NCI-H2196 treated with DMSO at 0.1 percent for 48 hours (cell line): ENCODE measurements around the gene GPR143.
"Not testable (repeated sequence)": the region's sequence is repeated elsewhere in the genome, so short reads cannot be mapped to it uniquely, and the experiment has no call there.

Experiments used
- DNase-seq: peaks from one replicate; lab custom pipeline; 2025; ENCODE audit not compliant: unreplicated experiment; lab: John Stamatoyannopoulos, UW

GPR143 gene

DNA sequence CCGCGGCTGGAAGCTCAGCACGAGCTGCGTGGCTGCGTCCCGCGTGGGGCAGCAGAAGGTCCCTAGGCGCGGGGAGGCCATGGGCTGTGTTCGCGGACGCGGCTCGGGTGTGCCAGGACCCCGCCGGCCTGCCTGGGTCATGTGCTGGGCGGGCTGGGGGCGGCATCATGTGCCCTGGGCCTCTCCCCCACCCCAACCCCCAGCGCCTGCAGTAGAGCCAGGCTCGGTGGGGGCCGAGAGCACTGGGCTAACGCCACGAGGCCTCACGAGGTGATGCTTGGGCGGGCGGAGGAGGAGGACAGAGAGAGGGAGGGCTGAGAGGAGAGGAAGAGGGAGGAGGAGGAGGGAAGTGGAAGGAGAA lies at the start of gene GPR143:
TSS of gene GPR143 (minus strand) at position 111 of the 361 bp plus-strand sequence. CDS start at position 81, 30 bp downstream.
- no peak for DNase-seq

DNA sequence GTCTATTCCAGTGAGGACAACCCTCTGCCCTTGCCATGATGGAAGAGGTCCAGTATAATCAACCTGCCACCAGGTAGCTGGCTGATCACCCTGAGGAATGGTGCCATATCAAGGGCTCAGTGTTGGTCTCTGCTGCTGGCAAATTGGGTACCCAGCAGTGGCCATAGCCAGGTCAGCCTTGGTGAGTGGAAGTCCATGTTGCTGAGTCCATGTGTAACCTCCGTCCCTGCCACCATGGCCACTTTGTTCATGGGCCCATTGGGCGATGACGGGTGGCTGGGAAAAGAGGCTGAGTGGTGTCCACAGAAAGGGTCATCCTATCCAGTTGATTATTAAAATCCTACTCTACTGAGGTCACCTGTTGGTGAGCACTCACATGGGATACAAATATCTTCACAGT lies 45.4 kb upstream of the GPR143 start:
- DNase-seq = not testable (repeated sequence)

DNA sequence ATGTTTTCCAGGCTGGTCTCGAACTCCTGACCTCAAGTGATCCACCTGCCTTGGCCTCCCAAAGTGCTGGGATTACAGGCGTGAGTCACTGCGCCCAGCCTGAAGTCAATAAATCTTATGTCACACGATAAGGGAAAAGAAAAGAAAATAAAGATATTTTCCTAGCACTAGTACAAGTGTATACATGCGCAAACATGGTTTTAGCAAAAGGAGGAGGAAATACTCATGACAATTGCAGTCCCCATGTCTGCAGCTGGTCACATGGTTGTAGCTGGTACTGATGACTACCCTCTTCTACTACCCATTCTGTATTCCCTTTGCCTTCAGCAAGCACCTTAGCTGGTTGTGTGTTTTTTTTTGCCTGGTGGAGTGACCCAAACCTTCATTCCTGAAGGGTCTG lies 44.2 kb upstream of the GPR143 start:
- not testable (repeated sequence) for DNase-seq

DNA sequence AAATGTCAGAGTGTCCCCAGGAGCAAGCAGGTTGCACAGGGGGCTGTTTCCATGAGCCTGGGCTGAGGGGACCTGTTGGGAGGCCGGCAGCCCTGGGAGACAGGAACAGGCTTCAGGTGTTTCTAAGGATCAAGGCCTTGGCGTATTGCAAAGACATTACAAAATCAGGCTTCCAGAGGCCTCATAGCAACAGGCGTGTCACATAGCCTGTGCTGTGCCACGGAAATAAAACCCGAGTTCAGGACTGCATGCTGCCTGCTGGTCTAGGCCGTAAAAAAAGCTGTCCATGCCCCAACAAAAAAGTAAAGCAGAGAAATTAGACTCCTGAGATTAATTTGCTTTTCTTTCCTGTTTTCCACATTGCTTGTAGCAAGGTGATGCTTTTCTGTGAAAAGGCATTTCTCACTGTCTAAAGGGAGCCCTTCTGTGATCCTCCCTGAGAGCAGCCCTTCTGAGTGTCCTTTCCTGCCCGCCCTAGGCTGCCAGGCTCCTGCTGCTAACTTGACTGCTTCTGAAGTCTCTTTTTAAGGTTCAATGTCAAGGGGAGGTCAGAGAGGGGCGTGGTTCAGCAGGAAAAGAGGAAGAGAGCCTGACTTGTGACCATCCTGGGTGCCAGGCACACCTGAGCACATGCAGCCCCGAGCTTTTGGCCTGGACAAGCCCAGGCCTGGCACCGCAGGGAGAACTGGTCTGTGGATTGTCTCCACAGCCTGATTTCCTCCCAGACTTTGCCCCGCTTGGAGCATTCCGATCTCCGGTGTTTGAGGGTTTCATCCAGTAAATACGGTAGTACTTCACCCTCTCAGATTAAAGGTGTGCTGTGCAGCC lies 41.9 kb upstream of the GPR143 start:
- DNase-seq = no peak

DNA sequence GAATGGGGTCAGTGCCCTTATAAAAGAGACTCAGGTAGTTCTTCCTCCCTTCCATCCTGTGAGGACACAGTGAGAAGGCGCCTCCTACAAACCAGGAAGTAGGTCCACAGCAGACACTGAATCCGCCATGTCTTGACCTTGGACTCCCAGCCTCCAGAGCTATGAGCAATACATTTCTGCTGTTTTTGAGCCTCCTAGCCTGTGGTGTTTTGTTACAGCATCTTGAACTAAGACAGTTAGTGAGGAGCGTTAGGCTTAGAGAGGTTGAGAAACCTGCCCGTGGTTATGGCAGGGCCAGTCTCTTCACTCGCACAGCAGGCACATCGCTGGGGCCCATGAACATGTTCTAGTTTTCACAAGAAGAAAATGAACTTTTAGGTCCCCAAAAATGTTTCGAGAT lies 40.3 kb upstream of the GPR143 start:
- no peak for DNase-seq

DNA sequence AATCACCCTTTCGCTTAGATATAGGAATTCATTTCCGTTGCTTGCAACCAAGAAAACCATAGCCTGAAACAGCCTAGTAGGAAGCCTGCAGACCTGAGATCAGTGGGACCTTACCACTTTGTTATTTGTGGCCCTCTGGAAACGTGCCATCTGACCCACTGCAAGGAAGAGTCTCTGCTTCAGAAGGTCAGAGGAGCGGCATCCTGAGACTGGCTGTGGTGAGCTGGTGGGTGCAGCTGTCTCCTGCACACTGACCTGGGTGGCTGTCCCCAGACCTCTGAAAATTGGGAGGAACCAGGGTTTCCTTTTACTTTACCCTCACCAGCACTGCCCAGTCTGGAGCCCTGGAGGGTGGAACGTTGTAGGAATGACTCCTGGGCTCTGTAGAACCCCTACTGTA lies 38.8 kb upstream of the GPR143 start:
- no peak for DNase-seq

DNA sequence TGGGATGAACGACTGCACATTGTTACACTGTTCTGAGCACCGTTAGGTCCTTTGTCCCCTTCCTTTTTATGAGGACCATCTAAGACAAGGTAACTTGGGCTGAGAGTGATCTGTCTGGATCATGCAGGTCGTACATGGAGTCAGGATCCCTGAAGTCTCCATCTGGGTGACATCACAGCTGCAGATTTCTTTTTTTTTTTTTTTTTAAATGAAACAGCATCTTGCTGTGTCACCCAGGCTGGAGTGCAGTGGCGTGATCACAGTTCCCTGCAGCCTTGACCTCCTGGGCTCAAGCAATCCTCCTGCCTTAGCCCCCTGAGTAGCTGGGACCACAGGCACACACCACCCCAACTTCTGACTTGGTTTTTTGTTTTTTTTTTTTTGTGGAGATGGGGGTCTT lies 37.1 kb upstream of the GPR143 start:
- DNase-seq = no peak

DNA sequence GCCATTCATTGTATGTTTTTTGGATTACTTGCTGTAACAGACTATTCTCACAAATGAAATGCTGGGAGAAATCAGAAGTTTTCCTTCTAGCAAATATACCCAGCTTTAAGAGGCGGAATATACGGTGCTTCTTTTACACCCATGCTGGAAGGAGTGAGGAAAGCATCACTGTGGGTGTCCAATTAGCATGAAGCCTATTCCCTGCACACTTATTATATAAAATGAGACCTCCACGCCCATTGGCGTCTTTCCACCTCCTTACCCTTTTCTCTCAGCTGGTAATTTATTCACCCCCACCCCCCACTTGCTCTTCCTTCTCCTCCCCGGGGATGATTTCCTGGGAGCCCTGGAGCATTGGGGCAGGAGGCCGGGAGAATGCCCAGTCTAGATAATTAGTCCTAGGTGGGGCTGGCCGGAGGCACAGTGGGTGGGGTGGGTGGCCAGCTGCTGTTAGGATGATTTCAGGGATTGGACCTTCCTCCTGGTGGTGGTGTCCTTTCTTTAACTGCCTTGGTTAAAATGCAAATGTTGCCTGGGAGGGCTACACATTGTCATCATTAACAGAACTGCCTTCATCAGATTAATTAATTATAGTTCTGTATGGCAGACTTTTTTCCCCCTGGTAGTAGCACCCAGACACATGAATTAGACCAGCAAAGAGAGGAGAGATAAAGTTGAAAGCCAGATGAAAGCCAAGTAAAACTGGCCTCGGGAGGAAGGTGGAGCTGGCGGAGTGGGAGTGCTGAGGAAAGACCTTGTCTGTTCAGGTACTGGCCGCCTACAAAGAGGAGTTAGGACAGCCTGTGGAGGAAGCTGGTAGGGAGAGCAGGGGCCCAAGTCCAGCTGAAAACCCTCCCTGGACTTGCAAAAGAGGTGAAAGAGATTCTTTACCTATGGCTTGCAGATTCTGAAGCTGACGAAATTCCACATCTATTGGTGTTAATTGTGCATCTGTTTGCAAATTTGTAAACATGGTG lies 32.0 kb upstream of the GPR143 start:
- DNase-seq = no peak

DNA sequence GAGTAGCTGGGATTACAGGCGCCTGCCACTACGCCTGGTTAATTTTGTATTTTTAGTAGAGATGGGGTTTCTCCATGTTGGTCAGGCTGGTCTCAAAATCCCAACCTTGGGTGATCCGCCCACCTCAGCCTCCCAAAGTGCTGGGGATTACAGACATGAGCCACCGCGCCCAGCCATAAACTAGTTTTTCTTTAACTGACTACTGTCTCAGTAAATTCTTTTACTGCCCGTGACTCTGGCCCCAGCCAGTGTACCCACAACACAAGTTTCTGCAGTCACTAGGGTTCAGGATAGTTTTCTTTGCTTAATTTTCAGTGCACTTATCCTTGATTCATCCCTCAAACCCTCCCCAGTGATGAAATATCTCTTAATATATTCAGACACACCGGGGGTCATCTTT lies 28.8 kb upstream of the GPR143 start:
- DNase-seq = no peak

DNA sequence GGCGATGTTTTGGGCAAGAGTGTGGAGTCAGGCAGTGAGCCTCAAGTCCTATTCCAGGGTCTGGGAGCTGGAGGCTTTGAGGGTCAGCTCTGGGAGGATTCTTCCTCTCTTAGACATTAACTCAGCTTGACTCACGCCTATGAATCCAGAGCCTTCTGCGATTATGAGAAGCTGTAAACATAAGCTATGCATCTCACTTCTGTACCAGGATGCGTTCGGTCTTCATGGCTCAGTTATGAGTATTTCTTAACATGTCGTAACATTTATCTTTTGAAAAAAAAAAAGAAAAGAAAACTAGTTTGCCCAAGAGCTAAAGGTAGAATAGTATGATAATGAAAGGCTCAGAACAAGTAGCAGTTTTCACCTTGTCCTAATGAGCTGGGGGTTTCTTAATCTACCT lies 25.2 kb upstream of the GPR143 start:
- no peak for DNase-seq

DNA sequence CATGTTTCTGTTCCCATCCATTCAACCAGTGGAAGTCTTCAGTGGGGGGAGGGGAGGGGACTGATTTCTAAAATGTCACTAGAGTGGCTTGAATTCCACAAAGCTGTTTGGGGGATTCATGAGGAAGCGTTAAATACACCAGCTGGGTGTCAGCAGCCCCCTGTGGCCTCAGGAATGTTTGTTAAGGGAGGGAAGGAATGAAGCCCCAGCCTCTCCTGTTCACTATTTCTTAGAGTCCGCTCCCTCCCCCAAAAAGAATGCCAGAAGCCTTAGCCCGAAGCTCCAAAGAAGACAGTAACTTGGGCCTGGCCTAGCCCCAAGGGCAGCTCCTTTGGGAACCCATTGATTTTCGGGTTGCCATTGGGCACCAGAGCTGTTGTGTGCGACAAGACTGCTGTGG lies 23.9 kb upstream of the GPR143 start:
- no peak for DNase-seq

DNA sequence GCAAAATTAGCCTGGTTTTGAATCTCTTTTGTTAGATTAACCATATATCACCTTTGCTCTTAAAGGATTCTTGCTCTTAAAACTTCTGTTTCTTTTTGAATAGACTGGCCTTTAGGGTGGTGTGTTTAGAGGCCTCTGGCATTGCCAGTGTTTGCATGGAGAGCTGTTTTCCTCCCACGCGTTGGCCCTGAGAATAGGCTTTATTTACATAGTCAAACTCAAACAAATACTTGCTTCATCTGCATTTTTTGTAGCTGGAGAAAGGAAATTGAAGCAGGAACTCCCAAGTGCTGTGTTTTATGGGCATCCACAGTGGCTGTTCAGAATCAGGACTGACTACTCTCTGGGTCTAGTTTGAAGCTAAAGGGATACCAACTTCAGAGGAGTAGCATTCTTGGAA lies 23.3 kb upstream of the GPR143 start:
- DNase-seq = peak; percentile 44

DNA sequence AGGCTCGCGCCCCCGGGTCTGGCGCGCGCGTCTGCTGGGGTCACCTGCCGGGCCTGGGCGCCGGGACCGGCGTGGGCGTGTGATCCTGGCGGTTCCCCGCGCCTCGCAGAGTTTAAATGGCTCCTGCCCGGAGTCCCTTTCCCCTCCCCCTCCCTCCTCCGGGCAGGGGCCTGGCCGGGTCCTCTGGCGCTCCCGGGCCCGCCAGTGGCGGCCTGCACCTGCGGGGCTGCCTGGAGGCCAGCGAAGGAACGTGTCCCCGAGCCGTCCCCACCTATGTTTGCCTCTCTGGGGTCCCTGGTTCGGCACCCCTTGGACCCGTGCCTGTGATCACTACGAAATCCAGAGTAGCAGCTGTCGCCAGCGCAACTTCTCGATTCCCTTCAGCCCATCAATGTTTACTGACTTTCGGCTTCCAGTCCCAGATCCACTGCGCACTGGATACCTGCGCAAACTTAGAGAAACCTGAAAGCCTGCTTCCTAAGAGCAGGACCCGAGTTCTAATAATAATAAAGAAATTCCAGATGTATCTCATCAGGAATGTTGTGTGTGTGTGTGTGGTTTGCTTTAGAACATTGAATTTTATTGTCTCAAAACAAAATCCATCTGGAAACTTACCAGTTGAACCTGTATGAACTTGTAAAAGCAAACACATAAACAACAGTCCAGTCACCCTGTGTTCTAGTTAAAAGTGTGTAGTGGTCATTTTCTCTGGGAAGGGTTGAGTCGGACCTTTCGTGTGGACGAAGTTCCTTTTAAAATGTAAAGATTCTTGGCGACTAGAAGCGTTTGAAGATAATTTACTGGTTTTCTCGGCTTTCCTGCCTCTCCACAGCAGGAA lies 21.4 kb upstream of the GPR143 start:
- DNase-seq = no peak

DNA sequence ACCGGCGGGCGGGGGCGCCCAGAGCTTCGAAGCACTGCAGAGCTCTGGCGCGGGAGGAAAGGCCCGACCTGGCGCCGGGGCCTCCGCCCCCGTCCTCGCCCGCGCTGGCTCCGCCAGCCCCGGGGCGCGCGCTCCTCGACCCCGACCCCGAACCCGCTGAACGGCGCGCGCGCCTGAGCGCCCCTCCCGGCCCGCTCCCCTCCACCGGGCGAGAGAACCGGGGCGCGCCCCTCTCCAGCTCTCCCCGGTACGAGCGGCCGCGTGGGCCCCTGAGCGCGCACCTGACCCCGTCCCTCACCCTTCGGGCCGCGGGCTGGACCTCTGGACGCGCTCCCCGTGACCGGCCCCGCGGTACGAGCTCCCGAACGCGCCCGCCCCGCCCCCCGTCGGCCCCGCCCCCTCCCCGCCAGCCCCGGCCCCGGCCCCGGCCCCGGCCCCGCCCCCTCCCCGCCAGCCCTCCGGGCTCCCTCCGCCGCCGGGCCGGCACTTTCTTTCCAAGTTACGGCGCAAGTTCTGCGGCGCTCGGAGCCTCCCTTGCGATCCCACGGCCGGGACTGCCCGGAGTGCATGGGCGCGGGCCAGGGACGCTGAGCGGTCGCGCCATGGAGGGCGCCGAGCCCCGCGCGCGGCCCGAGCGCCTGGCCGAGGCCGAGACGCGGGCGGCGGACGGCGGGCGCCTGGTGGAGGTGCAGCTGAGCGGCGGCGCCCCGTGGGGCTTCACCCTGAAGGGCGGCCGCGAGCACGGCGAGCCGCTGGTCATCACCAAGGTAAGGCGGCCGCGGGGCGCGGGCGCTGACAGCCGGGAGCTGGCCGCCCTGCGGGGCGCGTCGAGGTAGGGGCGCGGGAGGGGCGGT lies 20.5 kb upstream of the GPR143 start, which contains the start of gene SHROOM2:
TSS of gene SHROOM2 (plus strand) at position 486 of the 854 bp plus-strand sequence. CDS start at position 603, 117 bp downstream.
- no peak for DNase-seq

DNA sequence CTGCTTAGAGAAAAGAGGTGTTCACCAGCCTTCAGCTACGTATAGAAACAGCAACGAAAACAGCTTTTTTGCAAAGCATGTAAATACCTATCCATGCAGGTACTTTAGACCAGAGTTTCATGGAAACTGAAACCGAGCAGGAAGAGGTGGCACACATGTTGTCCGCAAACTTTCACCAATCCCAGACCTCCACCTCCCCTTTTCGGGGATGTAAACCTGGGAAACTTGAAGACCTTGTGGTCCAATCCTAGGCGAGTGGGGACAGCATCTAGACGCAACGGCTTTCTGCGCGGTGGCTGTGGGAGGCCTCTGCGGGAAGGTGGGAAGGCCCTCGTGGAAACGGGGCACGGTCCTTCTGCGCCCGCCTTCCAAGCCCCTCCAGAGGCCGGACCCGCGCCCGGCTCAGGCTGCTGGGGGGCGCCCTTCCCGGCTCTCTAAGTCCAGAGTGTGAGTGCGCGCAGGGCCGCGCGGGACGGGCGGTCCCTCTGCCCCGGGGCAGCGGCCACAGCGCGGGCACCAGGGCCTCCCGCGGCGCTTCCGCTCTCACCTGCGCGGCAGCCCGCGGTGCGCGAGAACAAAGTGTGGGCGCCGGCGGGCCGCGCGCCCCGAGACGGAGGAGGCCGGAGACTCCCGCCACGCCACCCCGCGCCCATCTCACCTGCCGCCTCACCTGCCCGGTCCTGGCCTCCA lies 19.8 kb upstream of the GPR143 start:
- no peak for DNase-seq

DNA sequence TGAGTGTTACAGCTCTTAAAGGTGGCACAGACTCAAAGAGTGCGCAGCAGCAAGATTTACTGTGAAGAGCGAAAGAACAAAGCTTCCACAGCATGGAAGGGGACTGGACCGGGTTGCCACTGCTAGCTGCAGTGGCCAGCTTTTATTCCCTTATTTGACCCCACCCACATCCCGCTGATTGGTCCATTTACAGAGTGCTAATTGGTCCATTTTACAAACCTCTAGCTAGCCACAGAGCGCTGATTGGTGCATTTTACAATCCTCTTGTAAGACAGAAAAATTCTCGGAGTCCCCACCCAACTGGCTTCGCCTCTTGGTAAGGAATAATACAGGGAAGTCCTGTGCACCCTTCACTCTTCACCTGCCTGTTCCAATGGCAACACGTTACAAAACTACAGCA lies 18.7 kb upstream of the GPR143 start:
- no peak for DNase-seq

DNA sequence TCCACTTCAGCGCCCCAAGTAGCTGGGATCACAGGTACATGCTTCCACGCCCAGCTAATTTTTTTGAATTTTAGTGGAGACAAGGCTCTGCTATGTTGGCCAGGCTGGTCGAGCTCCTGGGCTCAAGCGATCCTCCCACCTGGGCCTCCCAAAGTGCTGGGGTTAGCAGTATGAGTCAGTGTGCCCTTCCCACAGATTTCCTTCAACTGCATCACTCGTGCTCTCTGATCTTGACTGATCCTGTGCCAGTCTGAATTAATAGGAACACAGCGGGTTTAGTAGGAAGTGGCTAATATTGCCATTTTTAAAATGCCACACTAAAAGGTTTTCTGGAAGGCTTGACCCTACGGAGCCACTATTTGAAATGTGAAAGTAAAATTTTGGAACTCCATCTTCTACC lies 16.3 kb upstream of the GPR143 start:
- DNase-seq = no peak

DNA sequence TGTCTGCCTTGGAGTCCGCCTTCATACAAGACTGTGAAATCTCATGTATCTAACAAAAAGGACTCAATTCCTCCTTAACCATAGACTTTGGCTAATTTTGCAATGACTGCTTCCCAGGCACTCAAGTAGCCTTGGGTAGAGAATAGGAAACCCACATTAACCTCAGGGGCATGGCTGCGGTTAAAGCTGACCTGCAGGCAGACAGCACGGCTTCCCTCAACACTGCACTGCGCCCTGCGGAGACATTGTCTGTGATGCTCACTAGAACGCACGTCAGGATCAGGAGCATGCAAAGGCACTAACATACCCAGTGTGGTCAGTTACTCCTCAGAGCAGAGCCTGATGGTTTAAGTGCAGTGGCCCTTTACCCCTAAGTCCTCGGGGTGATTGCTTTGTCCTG lies 10.3 kb upstream of the GPR143 start:
- no peak for DNase-seq

DNA sequence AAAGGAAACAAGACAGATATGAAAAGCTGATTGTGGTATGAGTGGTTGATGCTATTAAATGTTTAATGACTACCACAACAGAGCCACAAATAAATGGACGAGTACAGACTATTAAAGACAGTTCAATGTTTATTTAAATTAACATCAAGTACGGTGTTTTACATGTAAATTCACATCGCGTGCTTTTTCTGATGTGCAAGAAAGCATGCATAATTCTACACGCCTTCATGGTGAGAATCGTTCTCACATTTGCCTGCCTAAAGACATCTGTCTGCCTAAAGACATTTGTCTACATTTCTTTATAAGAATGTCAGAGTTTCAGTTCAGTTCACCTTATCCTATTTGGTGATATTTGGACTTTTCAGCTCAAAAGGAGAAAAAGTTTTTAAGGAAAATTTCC lies 7.3 kb upstream of the GPR143 start:
- DNase-seq = no peak

DNA sequence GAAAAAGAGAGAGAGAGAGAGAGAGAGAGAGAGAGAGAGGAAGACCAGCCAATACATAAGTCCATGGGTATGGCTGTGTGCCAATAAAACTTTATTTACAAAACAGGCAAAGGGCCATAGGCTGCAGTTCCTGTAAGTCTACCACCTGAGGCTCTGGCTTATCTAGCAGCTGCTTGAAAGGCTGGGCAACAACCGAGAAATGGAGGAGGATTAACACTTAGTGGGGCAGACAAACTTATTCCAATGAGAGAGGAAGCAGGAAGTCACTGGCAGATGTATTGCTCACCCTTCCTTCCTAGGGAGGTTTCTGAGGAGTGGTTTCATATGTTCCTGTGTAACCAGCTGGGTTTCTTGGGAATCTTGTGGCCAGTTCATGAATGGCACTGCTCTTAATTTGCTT lies 4.7 kb upstream of the GPR143 start:
- DNase-seq = no peak
